Loucy (cell line): Measurements from ENCODE around the gene SPRR2B.

ENCODE experiments used
- H2AFZ ChIP-seq: fragments of 200-600 bp; sonication (generic); 2 replicates; pipeline ENCODE4 v1.6.0; 2016; ENCODE audit warnings: antibody characterized with exemption, mild to moderate bottlenecking, low read length, moderate library complexity
- H3F3A ChIP-seq: fragments of 200-600 bp; 2 replicates; pipeline ENCODE4 v1.6.0; 2016; ENCODE audit warnings: antibody characterized with exemption, low read depth, mild to moderate bottlenecking
- H3K27me3 ChIP-seq: fragments of 200-600 bp; sonication (generic); 2 replicates; pipeline ENCODE4 v1.6.1; 2014; ENCODE audit warnings: low read length, mild to moderate bottlenecking; ENCODE audit not compliant: insufficient read depth, poor library complexity, severe bottlenecking
- H3K36me3 ChIP-seq: fragments of 200-600 bp; sonication (generic); 2 replicates; pipeline ENCODE4 v1.6.1; 2016; ENCODE audit warnings: low read length; ENCODE audit not compliant: insufficient read depth
- H3K4me1 ChIP-seq: fragments of 200-600 bp; sonication (generic); 2 replicates; pipeline ENCODE4 v1.5.1; 2014; ENCODE audit warnings: low read length, mild to moderate bottlenecking; ENCODE audit not compliant: insufficient read depth, poor library complexity, severe bottlenecking
- H3K4me2 ChIP-seq: fragments of 200-600 bp; sonication (generic); 2 replicates; pipeline ENCODE4 v1.6.0; 2014; ENCODE audit warnings: antibody characterized with exemption, low read length, low read depth, mild to moderate bottlenecking; ENCODE audit not compliant: poor library complexity, severe bottlenecking
- H3K4me3 ChIP-seq: fragments of 200-600 bp; sonication (generic); 2 replicates; pipeline ENCODE4 v1.5.1; 2014; ENCODE audit warnings: low read length, mild to moderate bottlenecking, mixed read lengths; ENCODE audit not compliant: poor library complexity, severe bottlenecking
- H3K79me2 ChIP-seq: fragments of 200-600 bp; sonication (generic); 2 replicates; pipeline ENCODE4 v1.6.1; 2014; ENCODE audit warnings: low read length; ENCODE audit not compliant: insufficient read depth
- H3K9ac ChIP-seq: fragments of 200-600 bp; sonication (generic); 2 replicates; pipeline ENCODE4 v1.6.0; 2014; ENCODE audit warnings: mild to moderate bottlenecking, low read depth, low read length, moderate library complexity; ENCODE audit not compliant: poor library complexity, severe bottlenecking
- H3K9me2 ChIP-seq: fragments of 200-600 bp; sonication (generic); replicated peaks from 2 replicates; pipeline ENCODE4 v1.6.1; 2016; ENCODE audit warnings: low read depth, low read length, mixed read lengths
- H3K9me3 ChIP-seq: fragments of 200-600 bp; sonication (generic); 2 replicates; pipeline ENCODE4 v1.6.1; 2014; ENCODE audit warnings: mild to moderate bottlenecking, antibody characterized with exemption, low read length, low read depth; ENCODE audit not compliant: insufficient read depth
- H4K20me1 ChIP-seq: fragments of 200-600 bp; sonication (generic); 2 replicates; pipeline ENCODE4 v1.6.0; 2014; ENCODE audit warnings: antibody characterized with exemption, low read length, mild to moderate bottlenecking; ENCODE audit not compliant: insufficient read depth, poor library complexity, severe bottlenecking
- EZH2phosphoT487 ChIP-seq: fragments of 200-600 bp; IDR thresholded peaks from 2 replicates; pipeline ENCODE4 v1.6.1; 2018; ENCODE audit warnings: antibody characterized with exemption, mild to moderate bottlenecking, moderate library complexity, borderline replicate concordance
- TF ChIP-seq, protein P1 (sequence below): fragments of 200-600 bp; sonication (generic); conservative IDR thresholded peaks from 2 replicates; pipeline ENCODE4 v1.5.1; 2014; ENCODE audit warnings: mild to moderate bottlenecking, antibody characterized with exemption, low read length

Gene SPRR2B

DNA sequence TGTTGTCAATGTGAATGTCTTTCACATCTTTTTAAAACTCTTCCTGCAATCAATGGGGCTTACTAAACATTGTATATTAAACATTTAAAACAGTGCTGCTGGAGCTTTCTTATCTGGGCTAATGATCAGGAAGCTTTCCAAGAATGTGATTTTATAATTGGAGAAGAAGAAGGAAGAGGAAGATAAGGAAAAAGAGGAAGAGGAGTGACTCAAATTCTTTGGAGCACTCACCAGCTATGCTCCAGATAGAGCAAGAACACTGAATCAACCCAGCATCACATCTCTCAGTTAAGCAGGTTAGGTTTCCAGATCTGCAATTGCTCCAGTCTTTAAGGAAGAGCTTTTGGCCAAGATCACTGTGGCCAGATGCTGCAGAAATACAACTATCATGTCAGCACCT, 24.4 kb upstream of the SPRR2B start:
- TF ChIP-seq, protein P1, sequence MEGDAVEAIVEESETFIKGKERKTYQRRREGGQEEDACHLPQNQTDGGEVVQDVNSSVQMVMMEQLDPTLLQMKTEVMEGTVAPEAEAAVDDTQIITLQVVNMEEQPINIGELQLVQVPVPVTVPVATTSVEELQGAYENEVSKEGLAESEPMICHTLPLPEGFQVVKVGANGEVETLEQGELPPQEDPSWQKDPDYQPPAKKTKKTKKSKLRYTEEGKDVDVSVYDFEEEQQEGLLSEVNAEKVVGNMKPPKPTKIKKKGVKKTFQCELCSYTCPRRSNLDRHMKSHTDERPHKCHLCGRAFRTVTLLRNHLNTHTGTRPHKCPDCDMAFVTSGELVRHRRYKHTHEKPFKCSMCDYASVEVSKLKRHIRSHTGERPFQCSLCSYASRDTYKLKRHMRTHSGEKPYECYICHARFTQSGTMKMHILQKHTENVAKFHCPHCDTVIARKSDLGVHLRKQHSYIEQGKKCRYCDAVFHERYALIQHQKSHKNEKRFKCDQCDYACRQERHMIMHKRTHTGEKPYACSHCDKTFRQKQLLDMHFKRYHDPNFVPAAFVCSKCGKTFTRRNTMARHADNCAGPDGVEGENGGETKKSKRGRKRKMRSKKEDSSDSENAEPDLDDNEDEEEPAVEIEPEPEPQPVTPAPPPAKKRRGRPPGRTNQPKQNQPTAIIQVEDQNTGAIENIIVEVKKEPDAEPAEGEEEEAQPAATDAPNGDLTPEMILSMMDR, result no peak
- no peak for TF ChIP-seq EZH2phosphoT487
- Histone ChIP-seq H2AFZ (no peak overlapping the region), H3K9me3 (no peaks in the 10 kb centered on the region), H3K27me3 (no peaks in the 10 kb centered on the region), H3K79me2 (no peaks in the 10 kb centered on the region), H3K9ac (no peak overlapping the region), H3K4me1 (no peaks in the 10 kb centered on the region), H3K4me3 (no peak overlapping the region), H3K4me2 (no peak overlapping the region), H3F3A (no peaks in the 10 kb centered on the region), H4K20me1 (no peaks in the 10 kb centered on the region), H3K36me3 (no peaks in the 10 kb centered on the region), H3K9me2 (no peaks in the 10 kb centered on the region)

DNA sequence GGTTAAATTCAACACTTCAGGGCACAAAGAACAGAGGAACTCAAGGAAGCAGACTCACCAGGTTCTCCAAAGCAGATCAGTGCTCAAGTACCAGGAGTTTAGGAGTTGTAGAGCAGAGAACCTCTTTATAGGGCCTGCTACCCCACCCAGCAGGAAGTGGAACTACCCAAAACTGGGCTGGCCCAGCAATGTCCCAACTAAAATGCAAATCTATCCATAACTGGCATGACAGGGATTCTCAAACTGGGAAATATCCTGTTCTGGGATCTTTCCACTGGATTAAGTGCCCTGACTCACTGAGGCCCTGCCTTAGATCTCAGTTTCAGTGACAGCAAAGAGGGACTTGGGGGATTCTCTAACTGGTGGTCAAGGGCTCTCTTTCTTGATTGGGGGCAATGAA, 23.0 kb upstream of the SPRR2B start, which contains the start of gene SPRR2E:
TSS of gene SPRR2E (minus strand) at position 101 of the 400 bp plus-strand sequence. CDS start 775 bp downstream, outside the sequence.
- Histone ChIP-seq H3F3A (no peaks in the 10 kb centered on the region), H3K9me2 (no peaks in the 10 kb centered on the region), H3K9me3 (no peaks in the 10 kb centered on the region), H3K4me2 (no peak within 1 kb of the TSS), H3K36me3 (no peaks in the 10 kb centered on the region), H3K79me2 (no peaks in the 10 kb centered on the region), H3K9ac (no peak within 1 kb of the TSS), H2AFZ (no peak within 1 kb of the TSS), H3K27me3 (no peaks in the 10 kb centered on the region), H3K4me3 (no peak within 1 kb of the TSS), H3K4me1 (no peaks in the 10 kb centered on the region), H4K20me1 (no peaks in the 10 kb centered on the region)
- TF ChIP-seq EZH2phosphoT487, result no peak
- TF ChIP-seq, protein P1, result no peak

DNA sequence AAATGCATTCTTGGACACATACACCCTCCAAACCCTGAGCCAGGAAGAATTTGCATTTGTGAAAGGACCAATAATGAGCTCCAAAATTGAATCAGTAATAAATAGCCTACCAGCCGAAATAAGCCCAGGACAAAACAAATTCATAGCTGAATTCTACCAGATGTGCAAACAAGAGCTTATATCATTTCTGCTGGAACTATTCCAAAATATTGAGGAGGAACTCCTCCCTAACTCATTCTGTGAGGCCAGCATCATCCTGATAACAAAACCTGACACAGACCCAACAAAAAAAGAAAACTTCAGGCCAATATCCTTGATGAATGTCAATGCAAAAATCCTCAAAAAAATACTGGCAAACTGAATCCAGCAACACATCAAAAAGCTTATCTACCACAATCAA, 16.2 kb upstream of the SPRR2B start:
- no peaks in the 10 kb centered on the region for H3K9me2 ChIP-seq
- no peaks in the 10 kb centered on the region for H4K20me1 ChIP-seq
- no peak overlapping the region for H3K9ac ChIP-seq
- H3K4me2 ChIP-seq, result no peak overlapping the region
- no peaks in the 10 kb centered on the region for H3K4me1 ChIP-seq
- H3F3A ChIP-seq, result no peaks in the 10 kb centered on the region
- no peaks in the 10 kb centered on the region for H3K36me3 ChIP-seq
- no peak overlapping the region for H2AFZ ChIP-seq
- no peaks in the 10 kb centered on the region for H3K27me3 ChIP-seq
- H3K9me3 ChIP-seq, result no peaks in the 10 kb centered on the region
- TF ChIP-seq EZH2phosphoT487, result no peak
- TF ChIP-seq, protein P1, result no peak
- no peak overlapping the region for H3K4me3 ChIP-seq
- H3K79me2 ChIP-seq, result no peaks in the 10 kb centered on the region
